HG02642 (cell line): ENCODE data around the gene WHRN.

Experiments used
- ATAC-seq: cut with Tn5 transposase; IDR thresholded peaks from one replicate; pipeline ENCODE4 v1.9.1; 2021; ENCODE audit warnings: mild to moderate bottlenecking; ENCODE audit not compliant: unreplicated experiment, poor library complexity

Gene WHRN

DNA sequence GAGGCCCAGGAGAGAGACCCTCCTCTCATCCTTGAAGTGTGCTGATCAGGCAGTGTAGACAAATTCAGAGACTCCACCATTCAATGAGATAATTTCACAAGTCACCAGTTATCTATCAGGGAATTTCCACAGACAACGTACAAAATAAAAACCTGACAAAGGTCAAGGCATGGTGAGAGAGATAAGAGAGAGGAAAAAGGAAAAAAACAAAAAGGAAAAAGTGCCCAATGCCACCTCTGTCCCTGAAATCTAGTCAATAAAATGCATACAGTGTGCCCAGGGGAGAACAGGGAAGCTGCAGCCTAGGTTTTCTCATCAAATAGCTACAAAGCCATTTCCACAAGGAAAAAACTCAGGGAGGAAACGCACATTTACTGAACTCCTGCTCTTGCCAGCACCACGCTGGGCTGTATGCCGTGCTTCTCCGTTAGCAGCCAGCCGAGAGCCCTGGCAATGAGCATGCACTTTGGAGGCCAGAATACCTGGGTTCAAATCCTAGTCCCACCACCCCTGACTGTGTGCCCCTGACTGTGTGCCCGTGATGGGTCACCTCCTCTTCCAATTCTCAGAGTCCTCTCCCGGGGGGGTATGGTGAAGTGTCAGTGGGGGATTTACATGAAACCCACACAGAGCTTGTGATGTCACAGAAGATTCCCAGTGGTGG is 11.6 kb downstream of the WHRN start:
- no peak for ATAC-seq

DNA sequence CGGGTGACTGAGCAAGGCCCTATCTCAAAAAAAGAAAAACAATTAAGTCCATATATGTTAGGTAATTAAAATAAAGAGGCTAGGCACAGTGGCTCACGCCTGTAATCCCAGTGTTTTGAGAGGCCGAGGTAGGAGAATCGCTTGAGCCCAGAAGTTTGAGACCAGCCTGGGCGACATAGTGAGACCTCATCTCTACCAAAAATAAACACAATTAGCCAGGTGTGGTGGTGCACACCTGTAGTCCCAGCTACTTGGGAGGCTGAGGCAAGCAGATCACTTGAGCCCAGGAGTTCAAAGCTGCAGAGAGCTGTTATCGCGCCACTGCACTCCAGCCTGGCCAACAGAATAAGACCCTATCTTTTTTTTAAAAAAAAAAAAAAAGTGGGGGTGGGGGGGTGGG is 12.3 kb downstream of the WHRN start:
- ATAC-seq = no peak

DNA sequence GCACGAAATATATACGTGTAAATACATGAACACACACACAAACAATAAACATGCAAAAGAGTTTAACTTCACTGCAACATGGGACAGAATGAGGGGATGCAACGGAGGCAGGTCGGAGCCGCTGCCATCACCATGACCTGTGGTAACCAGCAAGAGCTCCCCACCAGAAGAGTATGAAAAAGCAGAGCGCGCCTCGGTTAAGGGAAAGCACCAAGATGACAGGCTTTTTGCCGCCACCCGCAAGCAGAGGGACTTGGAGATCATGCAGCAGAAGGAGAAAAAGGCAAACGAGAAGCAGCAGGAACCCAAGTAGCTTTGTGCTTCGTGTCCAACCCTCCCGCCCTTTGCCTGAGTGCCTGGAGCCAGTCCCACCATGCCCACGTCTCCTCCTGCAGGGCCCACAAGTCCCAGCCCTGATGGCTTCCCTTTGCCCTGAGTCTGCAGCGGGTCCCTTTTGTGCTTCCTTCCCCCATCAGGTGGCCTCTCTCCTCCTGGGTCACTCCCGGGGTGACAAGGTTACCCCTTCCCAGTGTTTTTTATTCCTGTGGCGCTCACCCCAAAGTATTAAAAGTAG is 13.8 kb downstream of the WHRN start:
- ATAC-seq = no peak

DNA sequence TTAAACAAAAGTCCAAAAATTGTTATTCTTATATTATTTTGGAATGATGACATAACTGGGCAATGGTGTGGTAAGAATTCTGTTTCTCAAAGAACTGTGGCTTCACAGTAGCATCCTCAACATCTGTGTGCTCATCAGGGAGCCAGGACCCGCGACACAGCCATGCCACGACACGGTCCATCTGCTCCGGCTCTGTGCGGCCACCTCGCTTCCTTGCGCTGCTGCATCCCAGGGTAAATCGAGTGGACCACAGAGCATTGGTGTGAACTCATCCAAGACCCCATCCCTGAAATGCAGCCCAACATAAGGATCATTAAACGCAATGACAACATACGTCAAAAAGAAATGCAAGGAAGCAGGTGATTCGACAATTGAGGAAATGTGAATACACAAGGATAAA is 15.3 kb downstream of the WHRN start:
- ATAC-seq = no peak

DNA sequence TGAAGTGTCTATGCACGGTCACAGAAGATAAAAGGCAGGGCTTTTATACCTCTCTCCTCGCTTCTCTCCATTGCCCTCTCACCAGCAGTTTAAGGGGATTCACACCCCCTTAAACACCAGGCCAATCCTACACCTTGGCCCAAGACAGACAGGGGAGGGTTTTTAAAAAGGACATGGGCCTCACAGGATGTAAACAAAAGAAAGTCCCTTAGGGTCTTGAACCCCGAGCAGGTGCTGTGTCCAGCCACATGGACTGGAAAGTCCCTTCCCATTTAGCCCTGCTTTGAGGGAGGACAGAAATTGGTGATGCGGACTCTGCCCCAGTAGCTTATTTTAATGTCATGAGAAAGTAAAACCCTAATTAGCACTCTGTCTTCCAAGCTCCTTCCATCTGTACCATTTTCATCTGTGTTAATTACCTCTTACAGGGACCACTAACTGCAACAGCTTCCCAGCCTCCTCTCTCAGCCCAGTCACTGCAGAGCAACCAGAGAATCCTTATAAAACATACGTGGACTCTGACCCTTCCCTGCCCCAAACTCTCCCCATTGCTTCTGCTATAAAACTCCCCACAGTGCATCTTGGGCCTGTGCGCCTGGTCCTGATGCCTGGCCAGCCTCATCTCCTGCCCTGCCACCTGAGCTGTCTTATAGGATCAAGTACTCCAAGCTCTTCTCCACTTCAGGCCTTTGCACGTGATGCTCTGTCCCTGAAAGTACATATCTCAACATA is 16.7 kb downstream of the WHRN start:
- ATAC-seq = no peak

DNA sequence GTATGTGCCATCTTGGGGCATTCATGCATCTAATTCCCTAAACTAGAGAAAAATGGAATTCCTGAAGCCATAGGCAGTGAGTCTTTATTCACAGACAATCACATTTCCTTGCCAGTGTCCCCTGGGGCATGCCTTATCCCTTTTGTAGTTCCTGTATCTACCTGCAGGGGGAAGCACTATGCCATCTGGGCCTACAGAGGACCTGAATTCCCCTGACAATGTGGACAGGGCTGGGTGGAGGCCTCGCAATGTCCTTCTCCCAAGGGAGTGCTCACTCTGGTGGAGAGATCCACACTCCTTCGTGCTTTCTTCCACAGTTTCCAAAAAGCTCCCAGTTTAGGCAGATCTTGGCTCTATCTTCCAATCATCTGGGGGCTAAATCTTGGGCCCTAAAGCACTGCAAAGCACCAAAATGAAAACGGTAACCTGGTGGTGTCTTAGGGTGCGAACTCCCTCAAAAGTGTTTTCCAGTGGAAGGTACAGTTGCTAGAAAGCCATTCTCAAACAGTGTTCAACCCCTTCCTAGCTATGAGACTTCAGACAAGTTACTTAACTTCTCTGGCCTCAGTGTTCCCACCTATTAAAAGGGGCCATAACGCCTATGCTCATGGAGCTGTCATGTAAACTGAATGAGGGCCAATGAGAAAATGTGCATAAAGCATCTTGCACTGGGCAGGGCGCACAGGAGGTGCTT is 17.5 kb downstream of the WHRN start:
- peak; percentile 66 for ATAC-seq

DNA sequence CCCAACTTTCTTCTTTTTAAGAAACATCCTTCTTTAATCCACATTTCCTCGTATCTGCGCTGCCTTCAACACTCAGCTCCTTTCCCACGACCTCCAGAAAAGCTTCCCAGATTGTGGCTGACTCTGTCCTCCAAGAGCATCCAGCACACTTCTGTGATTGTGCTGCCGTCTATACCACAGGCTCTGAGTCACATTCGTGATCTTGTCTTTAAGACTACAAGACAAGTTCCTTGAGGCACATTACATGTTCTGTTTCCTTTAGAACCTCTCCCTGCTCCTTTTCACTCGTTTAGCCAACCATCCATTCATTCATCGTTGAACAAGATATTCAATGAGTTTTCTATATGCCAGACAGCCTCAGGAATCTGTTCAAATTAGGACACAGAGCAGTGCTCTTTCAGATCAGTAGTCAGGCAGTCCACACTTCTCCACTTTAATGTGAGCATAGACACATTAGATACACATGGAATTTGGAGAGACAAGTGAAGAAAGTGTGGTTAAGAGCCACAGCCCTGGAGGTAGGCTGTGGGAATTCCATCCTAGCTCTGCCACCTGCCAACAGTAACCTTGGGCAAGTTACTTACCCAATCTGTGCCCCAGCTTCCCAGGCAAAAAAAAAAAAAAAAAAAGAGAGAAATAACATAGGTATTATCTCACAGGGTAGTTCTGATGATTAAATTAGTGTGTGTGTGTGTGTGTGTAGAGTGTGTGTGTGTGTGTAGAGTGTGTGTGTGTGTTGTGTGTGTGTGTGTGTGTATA is 18.9 kb downstream of the WHRN start:
- no peak for ATAC-seq

DNA sequence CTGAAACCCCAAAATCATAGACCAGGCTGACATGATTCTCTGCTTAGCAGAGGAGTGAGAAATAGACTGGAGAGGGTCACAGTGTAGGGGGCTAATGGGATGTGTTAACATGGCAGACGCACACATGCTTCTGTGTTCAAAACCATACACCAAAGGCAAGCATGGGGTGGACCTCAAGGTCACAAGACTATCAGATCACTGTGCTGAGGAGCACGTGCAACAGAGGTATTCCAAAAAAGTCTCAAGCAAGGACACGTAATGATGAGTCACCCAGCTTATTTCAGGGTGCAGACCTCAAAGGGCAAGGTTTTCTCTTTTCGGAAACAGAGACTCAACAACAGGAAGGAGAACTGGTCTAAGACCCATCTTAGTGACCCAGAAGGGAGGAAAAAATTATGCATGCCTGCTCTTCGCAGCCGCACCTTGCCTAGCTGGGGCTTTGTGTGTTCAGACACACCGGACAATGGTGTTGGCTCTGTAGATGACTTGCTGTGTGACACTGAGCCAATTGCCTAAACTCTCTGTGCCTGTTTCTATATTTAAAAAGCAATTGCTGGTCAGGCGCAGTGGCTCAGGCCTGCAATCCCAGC is 20.3 kb downstream of the WHRN start:
- ATAC-seq = no peak

DNA sequence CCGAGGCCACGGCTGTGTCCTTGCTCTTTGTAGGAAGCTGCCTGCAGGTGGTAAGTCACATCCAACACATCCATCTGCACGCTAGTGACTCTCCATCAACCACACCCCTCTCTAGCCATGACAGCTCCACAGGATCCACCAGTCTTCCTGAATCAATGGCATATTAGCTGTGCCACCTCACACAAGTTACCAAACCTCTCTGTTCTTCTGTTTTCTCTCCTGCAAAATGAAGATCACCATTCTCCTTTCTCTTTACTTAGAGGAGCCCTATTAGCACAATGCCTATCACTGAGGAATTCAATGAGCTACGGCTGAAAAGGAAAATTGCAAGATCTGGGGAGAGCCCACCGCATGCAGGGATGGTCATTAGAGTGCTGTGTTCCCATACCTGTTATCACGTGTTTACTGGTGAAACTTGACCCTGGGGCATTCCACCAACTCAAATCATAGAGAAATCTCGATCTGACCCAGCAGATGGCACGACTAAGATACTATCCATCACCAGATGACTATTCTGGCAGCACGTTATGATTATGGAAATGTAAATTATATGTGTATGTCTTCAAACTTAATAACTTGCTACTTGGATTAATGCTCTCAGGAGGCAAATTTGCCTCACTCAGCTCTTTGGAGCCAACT is 20.9 kb downstream of the WHRN start:
- ATAC-seq = no peak

DNA sequence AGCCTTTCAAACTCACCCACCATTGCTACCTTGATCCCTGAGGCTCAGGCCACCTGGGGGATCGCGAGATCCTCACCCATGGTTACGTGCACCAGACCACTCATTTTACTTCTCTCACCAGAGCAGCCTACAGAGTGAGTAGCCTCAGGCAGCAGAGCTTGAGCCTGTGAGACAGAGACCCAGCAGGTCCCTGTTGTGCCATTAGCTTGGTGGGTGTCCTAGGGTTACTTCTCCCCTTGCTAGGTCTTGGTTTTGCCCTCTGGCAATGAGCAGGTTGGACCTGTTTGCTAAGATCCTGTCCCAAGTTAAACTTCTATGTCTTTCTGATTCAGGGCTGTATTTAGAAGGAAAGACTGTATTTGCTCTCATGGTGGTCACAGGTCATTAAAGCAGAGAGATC is 21.8 kb downstream of the WHRN start:
- no peak for ATAC-seq

DNA sequence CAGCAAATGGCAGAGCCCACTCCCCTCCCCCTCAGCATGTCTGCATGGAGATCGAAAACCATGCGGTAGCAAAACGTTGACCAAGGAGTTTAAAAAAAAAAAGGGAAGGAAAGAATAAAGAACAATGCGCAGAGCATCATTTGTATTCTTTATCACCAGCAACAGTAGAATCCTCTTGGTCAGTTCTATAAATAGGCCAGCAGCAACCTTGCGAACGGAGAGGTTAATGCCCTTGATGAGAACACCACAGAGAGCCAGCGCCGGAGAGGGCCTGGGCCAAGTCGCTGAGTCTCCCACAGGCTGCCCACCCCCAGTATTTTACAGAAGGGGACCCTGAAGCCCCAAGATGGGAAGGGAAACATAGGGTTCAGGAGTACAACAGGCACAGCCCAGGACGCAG is 22.7 kb downstream of the WHRN start:
- no peak for ATAC-seq

DNA sequence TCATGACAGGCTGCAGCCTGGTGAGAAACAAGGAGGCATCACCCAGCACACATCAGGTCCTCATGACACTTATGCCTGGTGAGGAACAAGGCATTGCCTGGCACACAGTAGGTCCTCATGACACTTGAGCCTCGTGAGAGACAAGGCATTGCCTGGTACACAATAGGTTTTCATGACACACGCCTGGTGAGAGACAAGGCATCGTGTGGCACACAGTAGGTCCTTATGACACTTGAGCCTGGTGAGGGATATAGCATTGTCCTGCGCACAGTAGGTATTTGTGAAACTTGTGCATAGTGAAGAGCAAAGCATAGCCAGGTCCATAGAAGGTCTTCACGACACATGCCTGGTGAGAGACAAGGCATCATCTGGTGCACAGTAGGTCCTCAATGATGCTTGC is 23.5 kb downstream of the WHRN start:
- ATAC-seq = no peak

DNA sequence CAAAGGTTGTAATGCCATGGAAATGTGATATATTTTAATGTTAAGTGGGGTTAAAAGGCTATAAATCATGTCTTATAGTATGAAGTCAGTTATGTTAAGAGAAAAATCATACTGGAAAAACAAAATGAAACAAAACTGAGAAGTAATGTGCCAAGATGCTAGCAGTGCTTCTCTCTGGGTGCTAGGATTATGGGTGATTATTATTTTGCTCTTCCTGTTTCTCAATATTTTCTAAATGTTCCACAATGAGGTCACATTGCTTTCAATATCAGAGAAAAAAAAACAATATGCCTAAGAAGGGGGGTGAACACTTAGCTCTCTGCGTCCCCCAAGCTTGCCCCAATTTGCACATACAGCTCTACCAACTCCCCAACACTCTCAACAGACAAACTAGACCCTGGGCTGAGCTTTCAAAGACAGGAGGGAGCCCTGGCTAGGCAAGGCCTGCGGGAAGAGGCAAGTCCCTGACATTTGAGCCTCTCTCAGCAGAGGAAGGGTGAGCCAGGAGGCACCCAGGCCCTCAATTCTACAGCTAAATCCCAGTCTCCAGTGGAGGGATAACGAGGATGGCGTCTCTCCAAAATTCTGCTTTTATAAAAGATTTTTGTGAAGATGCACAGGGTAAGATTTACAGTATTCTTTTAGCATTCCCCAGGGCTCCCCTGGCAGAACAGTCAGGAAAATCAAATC is 24.4 kb downstream of the WHRN start:
- ATAC-seq = no peak

DNA sequence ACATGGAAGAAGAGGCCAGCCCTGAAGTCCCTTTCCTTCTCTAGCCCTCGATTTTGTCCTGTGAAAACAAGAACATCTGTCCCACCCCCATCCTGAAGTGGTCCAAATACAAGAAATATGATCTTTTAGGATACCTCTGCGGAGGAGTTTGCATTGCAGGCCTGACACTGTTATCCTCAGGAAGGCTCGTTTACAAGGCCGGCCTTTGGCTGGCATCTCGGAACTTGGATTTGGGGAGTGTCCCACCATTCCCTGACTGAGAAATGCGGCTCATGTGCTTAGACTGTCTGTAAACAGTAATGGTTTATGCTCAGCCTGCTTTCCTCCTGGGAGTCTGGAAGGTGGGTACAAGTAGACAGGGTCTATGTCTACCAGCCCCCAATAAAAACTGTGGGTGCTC is 26.4 kb downstream of the WHRN start:
- ATAC-seq = no peak

DNA sequence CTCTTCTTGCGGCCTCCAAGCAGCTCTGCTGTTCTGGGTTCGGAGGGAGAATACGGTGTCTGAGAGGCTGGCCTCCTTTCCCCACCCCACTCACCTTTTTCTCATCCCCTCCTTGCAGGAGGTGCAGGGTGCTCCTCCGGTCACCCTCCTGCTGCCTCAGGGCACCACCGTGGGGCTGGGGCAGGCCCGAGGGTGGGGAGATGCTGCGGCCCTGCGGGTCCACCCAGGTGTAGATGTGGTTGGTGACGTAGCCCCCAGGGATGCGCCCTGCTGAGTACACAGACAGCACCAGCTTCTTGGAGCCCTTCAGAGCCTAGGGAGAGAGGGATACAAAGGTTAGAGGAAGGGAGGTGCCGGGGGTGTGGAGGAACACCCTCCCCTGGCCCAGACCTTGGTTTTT is 26.8 kb downstream of the WHRN start:
- no peak for ATAC-seq

DNA sequence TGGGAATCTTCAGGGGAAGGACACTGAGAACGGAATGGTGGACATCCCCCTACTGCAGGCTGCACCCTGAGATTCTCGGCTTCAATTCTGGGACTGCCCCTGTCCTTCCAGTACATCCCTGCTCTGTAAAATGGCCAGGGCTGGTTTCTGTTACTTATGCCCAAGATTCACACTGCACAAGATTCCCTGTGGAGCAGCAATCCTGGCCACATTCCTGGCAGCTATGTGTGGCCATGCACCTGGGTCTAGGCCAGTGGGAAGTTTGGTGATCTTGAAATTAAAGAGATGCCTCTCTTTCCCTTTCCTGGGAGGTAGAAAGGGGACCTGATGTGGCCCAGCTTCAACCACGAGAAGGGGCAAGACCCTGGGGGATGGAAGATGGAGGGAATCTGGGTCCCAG is 27.6 kb downstream of the WHRN start:
- no peak for ATAC-seq

DNA sequence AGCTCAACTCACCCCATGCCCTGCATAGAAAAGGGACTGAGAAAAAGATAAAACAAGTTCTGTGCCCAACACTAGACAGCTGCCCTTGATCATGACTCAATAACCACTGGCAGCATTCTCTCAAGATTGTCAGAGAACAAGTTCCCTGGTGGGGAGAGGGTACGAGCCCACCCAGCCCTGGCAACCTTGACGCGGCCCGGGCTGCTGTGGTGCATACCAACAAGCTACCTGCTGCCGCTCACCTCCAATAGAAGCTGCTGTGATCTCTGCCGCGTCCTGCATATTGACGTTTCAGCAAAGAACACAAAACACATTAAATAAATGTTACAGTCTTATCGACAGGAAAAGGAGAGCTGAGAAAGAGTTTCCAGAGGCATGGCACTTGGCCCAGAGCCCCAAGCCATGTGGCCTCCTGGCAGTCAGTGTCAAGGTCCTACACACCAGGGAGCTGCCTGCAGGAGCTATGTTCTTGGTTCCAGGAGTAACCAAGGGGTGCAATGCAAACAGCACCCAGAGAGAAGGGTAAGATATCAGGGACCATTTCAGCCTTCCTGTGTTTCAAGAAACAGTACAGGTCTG is 28.3 kb downstream of the WHRN start:
- ATAC-seq = no peak

DNA sequence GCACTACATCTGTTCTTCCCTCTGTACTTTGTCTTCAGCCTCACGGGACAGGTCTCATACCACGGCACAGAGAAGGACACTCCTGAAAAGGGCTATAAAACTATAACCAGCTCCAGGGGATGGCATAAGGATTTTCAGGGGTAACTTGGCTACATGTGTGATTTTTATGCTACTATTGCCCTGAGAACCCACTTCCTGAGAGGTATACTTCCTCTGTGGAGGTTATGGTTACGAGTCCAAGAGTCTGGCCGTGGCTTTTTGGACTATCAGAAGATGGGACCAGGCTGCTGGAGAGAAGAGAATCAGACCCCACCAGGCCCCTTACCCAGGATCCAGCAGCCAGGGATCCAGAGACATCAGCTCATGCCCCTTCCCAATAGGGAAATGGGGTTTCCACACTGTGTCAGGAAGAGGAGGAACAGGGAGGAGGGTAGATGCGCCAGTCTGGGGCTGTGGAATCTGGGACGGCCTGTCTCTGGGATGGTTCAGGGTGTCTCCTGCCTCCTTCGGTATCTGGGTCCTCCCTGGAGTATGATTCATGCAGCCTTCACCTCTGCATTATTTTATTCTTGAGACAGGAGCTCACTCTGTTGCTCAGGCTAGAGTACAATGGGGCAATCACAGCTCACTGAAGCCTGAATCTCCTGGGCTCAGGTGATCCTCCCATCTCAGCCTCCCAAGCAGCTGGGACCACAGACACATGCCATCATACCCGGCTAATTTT is 29.7 kb downstream of the WHRN start:
- no peak for ATAC-seq
